GM12878 (cell line): ENCODE data around the gene ZNF662. TPM values are rescaled to one million over a fixed set of nuclear protein-coding genes. Genes with fewer than 3 reads are reported as not detected.

Source experiments
- ATAC-seq: fragments of 200-7000 bp; cut with Tn5 transposase; 3 replicates; pipeline ENCODE4 v1.9.1; 2020; ENCODE audit warnings: mild to moderate bottlenecking, moderate library complexity
- BruUV-seq: library from RNA; stranded (reverse); fragments of 400-500 nt; replicated peaks from 2 replicates; lab custom pipeline; 2021; lab: Mats Ljungman, UMichigan
- CTCF ChIA-PET: fragments of 300-600 bp; sonication (Branson Sonifier 250); formaldehyde crosslinking; extraction: SDS; loops from one replicate; lab custom pipeline; 2021; ENCODE audit warnings: inconsistent platforms; lab: Yijun Ruan, JAX
- POLR2A ChIA-PET: fragments of 350-600 bp; formaldehyde crosslinking; extraction: SDS; loops from one replicate; lab custom pipeline; 2021; ENCODE audit warnings: inconsistent platforms; lab: Charles Lee
- RAD21 ChIA-PET: fragments of 300-600 bp; sonication (Branson Sonifier 250); formaldehyde crosslinking; loops from one replicate; lab custom pipeline; 2023; ENCODE audit warnings: antibody characterized with exemption; ENCODE audit not compliant: unreplicated experiment; lab: Charles Lee
- SMC1A ChIA-PET: fragments of 300-600 bp; sonication (Branson Sonifier 250); formaldehyde crosslinking; loops from one replicate; lab custom pipeline; 2023; ENCODE audit not compliant: unreplicated experiment, uncharacterized antibody; lab: Charles Lee
- DNase-seq: peaks from one replicate; pipeline ENCODE4 v3.0.0-alpha.2; 2011; ENCODE audit warnings: low read depth, low spot score
- FAIRE-seq: peaks from 3 replicates; lab custom pipeline; 2011; peaks lifted over from hg19 to GRCh38; lab: Jason Lieb, UNC
- H2AFZ ChIP-seq: 2 replicates; pipeline ENCODE4 v1.6.0; 2011; ENCODE audit warnings: low read depth, low read length, control low read depth; ENCODE audit not compliant: control insufficient read depth
- H3K27ac ChIP-seq: 2 replicates; pipeline ENCODE4 v1.5.1; 2011; ENCODE audit warnings: control low read depth; ENCODE audit not compliant: control insufficient read depth, insufficient read depth
- H3K27me3 ChIP-seq, 2 experiments: replicated peaks in 1 of 2; 2 replicates each; pipeline versions ENCODE4 v1.6.0 to v1.6.1; 2011; ENCODE audit warnings: low read length in 1 of 2; ENCODE audit not compliant: control insufficient read depth in 2 of 2, insufficient read depth in 2 of 2
- H3K36me3 ChIP-seq, 2 experiments: 2 replicates each; pipeline ENCODE4 v1.5.1; 2011; ENCODE audit warnings: low read length in 1 of 2; ENCODE audit not compliant: control insufficient read depth in 2 of 2, insufficient read depth in 2 of 2
- H3K4me1 ChIP-seq: 2 replicates; pipeline ENCODE4 v1.6.1; 2011; ENCODE audit warnings: mild to moderate bottlenecking, low read length, moderate library complexity, mixed read lengths; ENCODE audit not compliant: control insufficient read depth, insufficient read depth
- H3K4me2 ChIP-seq: 2 replicates; pipeline ENCODE4 v1.6.0; 2011; ENCODE audit warnings: control low read depth; ENCODE audit not compliant: control insufficient read depth, insufficient read depth
- H3K4me3 ChIP-seq: fragments of 200-600 bp; sonication (generic); 2 replicates; pipeline ENCODE4 v1.5.1; 2016
- H3K79me2 ChIP-seq: 2 replicates; pipeline ENCODE4 v1.6.0; 2011; ENCODE audit warnings: low read length; ENCODE audit not compliant: control insufficient read depth, insufficient read depth
- H3K9ac ChIP-seq: 2 replicates; pipeline ENCODE4 v1.8.0; 2011; ENCODE audit warnings: low read length, control low read depth, mixed read lengths; ENCODE audit not compliant: control insufficient read depth, insufficient read depth
- H3K9me3 ChIP-seq: replicated peaks from 3 replicates; pipeline ENCODE4 v1.5.1; 2011; ENCODE audit warnings: mild to moderate bottlenecking, low read length; ENCODE audit not compliant: control insufficient read depth, insufficient read depth
- H4K20me1 ChIP-seq: 2 replicates; pipeline ENCODE4 v1.6.0; 2011; ENCODE audit not compliant: control insufficient read depth, insufficient read depth
- CBX5 ChIP-seq: sonication (generic); IDR thresholded peaks from 2 replicates; pipeline ENCODE4 v1.6.1; 2016; ENCODE audit warnings: low read depth, moderate library complexity, mild to moderate bottlenecking, inconsistent platforms
- E2F4 ChIP-seq: IDR thresholded peaks from 2 replicates; pipeline ENCODE4 v1.6.1; 2012; ENCODE audit warnings: low read depth, low read length, improper control_type of control experiment
- ELK1 ChIP-seq: IDR thresholded peaks from 2 replicates; pipeline ENCODE4 v1.6.1; 2012; ENCODE audit warnings: low read depth, low read length, improper control_type of control experiment
- ETV6 ChIP-seq, 2 experiments: fragments of 450-650 bp in 1 of 2; IDR thresholded peaks in 1 of 2; conservative IDR thresholded peaks in 1 of 2; 2 replicates each; pipeline ENCODE4 v1.6.1; 2014; ENCODE audit warnings: antibody characterized with exemption in 1 of 2, borderline replicate concordance in 1 of 2, low read depth in 1 of 2, mild to moderate bottlenecking in 1 of 2, moderate library complexity in 1 of 2
- GATAD2B ChIP-seq: fragments of 450-650 bp; conservative IDR thresholded peaks from 2 replicates; pipeline ENCODE4 v1.6.1; 2017; ENCODE audit warnings: low read depth, mild to moderate bottlenecking, moderate library complexity
- IRF4 ChIP-seq: IDR thresholded peaks from 2 replicates; pipeline ENCODE4 v1.6.1; 2011; ENCODE audit warnings: low read depth, low read length
- MXI1 ChIP-seq: fragments of 150-350 bp; IDR thresholded peaks from 2 replicates; pipeline ENCODE4 v1.6.1; 2011; ENCODE audit warnings: low read depth, mild to moderate bottlenecking, inconsistent platforms, low read length, improper control_type of control experiment
- POLR2A ChIP-seq: IDR thresholded peaks from 2 replicates; pipeline ENCODE4 v1.6.1; 2011; ENCODE audit warnings: low read depth, mild to moderate bottlenecking, low read length
- POU2F2 ChIP-seq: IDR thresholded peaks from 3 replicates; pipeline ENCODE4 v1.6.1; 2011; ENCODE audit warnings: low read depth, mild to moderate bottlenecking, low read length, borderline replicate concordance
- RAD51 ChIP-seq: fragments of 450-650 bp; IDR thresholded peaks from 2 replicates; pipeline ENCODE4 v1.6.1; 2016; ENCODE audit warnings: moderate library complexity, mild to moderate bottlenecking, inconsistent platforms
- RB1 ChIP-seq: fragments of 450-650 bp; formaldehyde crosslinking; IDR thresholded peaks from 2 replicates; pipeline ENCODE4 v1.6.1; 2017; ENCODE audit warnings: mild to moderate bottlenecking, borderline replicate concordance
- SMARCA5 ChIP-seq: fragments of 450-650 bp; IDR thresholded peaks from 2 replicates; pipeline ENCODE4 v1.6.1; 2017; ENCODE audit warnings: mild to moderate bottlenecking
- ZNF207 ChIP-seq: fragments of 450-650 bp; IDR thresholded peaks from 2 replicates; pipeline ENCODE4 v1.6.1; 2014; ENCODE audit warnings: antibody characterized with exemption, mild to moderate bottlenecking, borderline replicate concordance
- ZNF24 ChIP-seq: fragments of 450-650 bp; IDR thresholded peaks from 2 replicates; pipeline ENCODE4 v1.6.1; 2017; ENCODE audit warnings: antibody characterized with exemption, mild to moderate bottlenecking
- WGBS: methylation state at CpG from one replicate; pipeline ENCODE4 v1.1.6; 2016; ENCODE audit warnings: low lambda C conversion rate; ENCODE audit not compliant: insufficient replicate concordance, insufficient coverage; ENCODE audit errors: missing lambda C conversion rate; 5-methylcytosine and 5-hydroxymethylcytosine counted together
- in situ Hi-C: fragments of 300-500 bp; cut with MboI; formaldehyde crosslinking; loops from 9 replicates; pipeline ENCODE4 v1.14.3; 2018; ENCODE audit warnings: mixed read lengths
- intact Hi-C: fragments of 100-400 bp; cut with micrococcal nuclease; formaldehyde crosslinking; loops from one replicate; pipeline ENCODE4 v1.14.2; 2022; ENCODE audit not compliant: unreplicated experiment
- polyA plus RNA-seq, 11 experiments: library from polyadenylated mRNA; depleted of rRNA in 4 of 11; unstranded in 6 of 11; stranded (reverse) in 5 of 11; fragments of >200 nt; fragmentation: Nextera tagmentation in 4 of 11; fragmentation: Illumina TruSeq in 1 of 11; extraction: Ambion mirVana in 4 of 11; extraction: Trizol in 1 of 11; gene quantifications; 1 replicate in 1 of 11; 2 replicates in 10 of 11; pipeline versions ENCODE4 v1.2.1 to v1.2.3, GENCODE V29; 2011 to 2016; ENCODE audit warnings: inconsistent platforms in 2 of 11, missing spikeins in 2 of 11, low read depth in 1 of 11
- total RNA-seq, 4 experiments: library from RNA; depleted of rRNA in 3 of 4; stranded (reverse); fragments of >200 nt in 3 of 4; fragmentation: Illumina TruSeq in 1 of 4; extraction: Trizol in 1 of 4; gene quantifications; 2 replicates each; pipeline versions ENCODE4 v1.2.1 to v1.2.3, GENCODE V29; 2013 to 2021
- TF ChIP-seq, protein P1 (sequence below): fragments of 450-650 bp; IDR thresholded peaks from 2 replicates; pipeline ENCODE4 v1.6.1; 2017; ENCODE audit warnings: borderline replicate concordance
- TF ChIP-seq, protein P2 (sequence below): IDR thresholded peaks from 2 replicates; pipeline ENCODE4 v1.6.1; 2012; ENCODE audit warnings: mild to moderate bottlenecking, low read depth, low read length

The ZNF662 gene
- total and polyA plus RNA-seq, 10 of the 15 experiments (the other 5 are each of a cell fraction or from before 2014, with no cell fraction given), result not detected

DNA sequence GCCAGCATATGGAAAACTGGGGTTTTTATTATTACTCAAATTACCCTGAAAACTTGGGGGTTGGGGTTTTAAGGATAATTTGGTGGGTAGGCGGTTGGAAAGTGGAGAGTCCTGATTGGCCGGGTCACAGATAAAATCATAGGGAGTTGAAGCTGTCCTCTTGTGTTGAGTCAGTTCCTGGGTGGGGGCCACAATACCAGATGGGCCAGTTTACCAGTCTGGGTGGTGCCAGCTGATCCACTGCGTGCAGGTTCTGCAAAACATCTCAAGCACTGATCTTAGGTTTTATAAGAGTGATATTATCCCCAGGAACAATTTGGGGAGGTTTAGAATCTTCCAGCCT, 4.9 kb upstream of the ZNF662 start (continued):
- TF ChIP-seq E2F4, result no peak
- no peak for TF ChIP-seq POLR2A
- TF ChIP-seq CBX5, result no peak

DNA sequence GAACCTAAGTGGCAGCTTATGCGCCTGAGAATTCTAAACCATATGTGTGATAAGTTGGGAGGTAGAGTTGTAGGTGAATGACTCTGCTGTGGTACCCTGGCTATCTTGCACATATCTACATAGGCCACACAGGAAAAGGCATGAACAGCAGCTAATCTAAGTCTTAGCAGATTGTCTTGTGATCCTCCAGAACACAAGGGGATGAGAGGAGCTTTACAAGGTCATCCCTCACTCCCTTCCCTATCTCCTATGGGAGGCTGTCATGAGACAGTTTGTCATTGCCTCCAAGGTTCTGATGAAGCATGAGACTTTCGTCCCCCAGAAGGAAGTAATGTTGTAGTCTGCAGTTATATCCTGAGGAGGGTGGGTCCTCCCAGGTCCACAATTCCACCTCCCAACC, 3.7 kb upstream of the ZNF662 start:
- intact Hi-C loops, result no loop called here
- no peak overlapping the region for H2AFZ ChIP-seq
- BruUV-seq, result no TSS peak
- no peak for ATAC-seq
- no peaks in the 10 kb centered on the region for H3K4me1 ChIP-seq
- no peak for DNase-seq
- H3K79me2 ChIP-seq, result no peaks in the 10 kb centered on the region
- RAD21 ChIA-PET, result no interaction called here
- POLR2A ChIA-PET, result no interaction called here
- FAIRE-seq, result no peak
- in situ Hi-C loops, result no loop called here
- no peak overlapping the region for H3K4me2 ChIP-seq
- H3K36me3 ChIP-seq, result no peaks in the 10 kb centered on the region
- H3K27ac ChIP-seq, result no peak overlapping the region
- H4K20me1 ChIP-seq, result no peaks in the 10 kb centered on the region
- H3K9ac ChIP-seq, result no peak overlapping the region
- SMC1A ChIA-PET, result no interaction called here
- CTCF ChIA-PET, result no interaction called here
- no peaks in the 10 kb centered on the region; the same call in 2 of the 3 replicates for H3K9me3 ChIP-seq
- H3K27me3 ChIP-seq, result peaks cover 5 to 10% of the 10 kb centered on the region in 2 experiments
- H3K4me3 ChIP-seq, result no peak overlapping the region
- WGBS, result 3% methylated on average over 2 of the region's 2 CpGs
- no peak for TF ChIP-seq RAD51
- TF ChIP-seq POLR2A, result no peak
- no peak for TF ChIP-seq SMARCA5
- TF ChIP-seq POU2F2, result no peak
- no peak for TF ChIP-seq ZNF207
- TF ChIP-seq ELK1, result no peak
- TF ChIP-seq, protein P1, sequence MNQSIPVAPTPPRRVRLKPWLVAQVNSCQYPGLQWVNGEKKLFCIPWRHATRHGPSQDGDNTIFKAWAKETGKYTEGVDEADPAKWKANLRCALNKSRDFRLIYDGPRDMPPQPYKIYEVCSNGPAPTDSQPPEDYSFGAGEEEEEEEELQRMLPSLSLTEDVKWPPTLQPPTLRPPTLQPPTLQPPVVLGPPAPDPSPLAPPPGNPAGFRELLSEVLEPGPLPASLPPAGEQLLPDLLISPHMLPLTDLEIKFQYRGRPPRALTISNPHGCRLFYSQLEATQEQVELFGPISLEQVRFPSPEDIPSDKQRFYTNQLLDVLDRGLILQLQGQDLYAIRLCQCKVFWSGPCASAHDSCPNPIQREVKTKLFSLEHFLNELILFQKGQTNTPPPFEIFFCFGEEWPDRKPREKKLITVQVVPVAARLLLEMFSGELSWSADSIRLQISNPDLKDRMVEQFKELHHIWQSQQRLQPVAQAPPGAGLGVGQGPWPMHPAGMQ, result no peak
- no peak for TF ChIP-seq ZNF24
- TF ChIP-seq, protein P2, sequence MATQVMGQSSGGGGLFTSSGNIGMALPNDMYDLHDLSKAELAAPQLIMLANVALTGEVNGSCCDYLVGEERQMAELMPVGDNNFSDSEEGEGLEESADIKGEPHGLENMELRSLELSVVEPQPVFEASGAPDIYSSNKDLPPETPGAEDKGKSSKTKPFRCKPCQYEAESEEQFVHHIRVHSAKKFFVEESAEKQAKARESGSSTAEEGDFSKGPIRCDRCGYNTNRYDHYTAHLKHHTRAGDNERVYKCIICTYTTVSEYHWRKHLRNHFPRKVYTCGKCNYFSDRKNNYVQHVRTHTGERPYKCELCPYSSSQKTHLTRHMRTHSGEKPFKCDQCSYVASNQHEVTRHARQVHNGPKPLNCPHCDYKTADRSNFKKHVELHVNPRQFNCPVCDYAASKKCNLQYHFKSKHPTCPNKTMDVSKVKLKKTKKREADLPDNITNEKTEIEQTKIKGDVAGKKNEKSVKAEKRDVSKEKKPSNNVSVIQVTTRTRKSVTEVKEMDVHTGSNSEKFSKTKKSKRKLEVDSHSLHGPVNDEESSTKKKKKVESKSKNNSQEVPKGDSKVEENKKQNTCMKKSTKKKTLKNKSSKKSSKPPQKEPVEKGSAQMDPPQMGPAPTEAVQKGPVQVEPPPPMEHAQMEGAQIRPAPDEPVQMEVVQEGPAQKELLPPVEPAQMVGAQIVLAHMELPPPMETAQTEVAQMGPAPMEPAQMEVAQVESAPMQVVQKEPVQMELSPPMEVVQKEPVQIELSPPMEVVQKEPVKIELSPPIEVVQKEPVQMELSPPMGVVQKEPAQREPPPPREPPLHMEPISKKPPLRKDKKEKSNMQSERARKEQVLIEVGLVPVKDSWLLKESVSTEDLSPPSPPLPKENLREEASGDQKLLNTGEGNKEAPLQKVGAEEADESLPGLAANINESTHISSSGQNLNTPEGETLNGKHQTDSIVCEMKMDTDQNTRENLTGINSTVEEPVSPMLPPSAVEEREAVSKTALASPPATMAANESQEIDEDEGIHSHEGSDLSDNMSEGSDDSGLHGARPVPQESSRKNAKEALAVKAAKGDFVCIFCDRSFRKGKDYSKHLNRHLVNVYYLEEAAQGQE, result no peak
- TF ChIP-seq MXI1, result no peak
- no peak for TF ChIP-seq IRF4
- no peak for TF ChIP-seq GATAD2B
- no peak for TF ChIP-seq ETV6 (conservative IDR thresholded peaks at IDR 0.05 in 1 of 2, IDR thresholded peaks at IDR 0.05 in 1 of 2; ENCODE audit: borderline replicate concordance in 1 of 2, low read depth in 1 of 2)
- TF ChIP-seq RB1, result no peak
